GM23338 (cell line): ENCODE measurements around the gene MALRD1. TPM values are rescaled to one million over a fixed set of nuclear protein-coding genes. Genes with fewer than 3 reads are reported as not detected.

ENCODE experiments used
- ATAC-seq: fragments of 200-7000 bp; cut with Tn5 transposase; 3 replicates; pipeline ENCODE4 v1.9.1; 2020
- DNase-seq: peaks from one replicate; pipeline ENCODE4 v3.0.0-alpha.2; 2015; ENCODE audit warnings: low spot score
- H2AFZ ChIP-seq: fragments of 200-600 bp; sonication (generic); 2 replicates; pipeline ENCODE4 v1.8.0; 2016; ENCODE audit warnings: antibody characterized with exemption, mild to moderate bottlenecking, moderate library complexity
- H3F3A ChIP-seq: fragments of 200-600 bp; sonication (generic); replicated peaks from 2 replicates; pipeline ENCODE4 v1.8.0; 2017; ENCODE audit warnings: antibody characterized with exemption, mixed run types, low read depth
- H3K27ac ChIP-seq: fragments of 200-600 bp; sonication (generic); 2 replicates; pipeline ENCODE4 v1.6.1; 2016; ENCODE audit warnings: low read depth
- H3K27me3 ChIP-seq: fragments of 200-600 bp; sonication (generic); 2 replicates; pipeline ENCODE4 v1.8.0; 2016; ENCODE audit warnings: mild to moderate bottlenecking, mixed run types, moderate library complexity; ENCODE audit not compliant: insufficient read depth
- H3K36me3 ChIP-seq: fragments of 200-600 bp; sonication (generic); 2 replicates; pipeline ENCODE4 v1.8.0; 2016; ENCODE audit warnings: mild to moderate bottlenecking; ENCODE audit not compliant: insufficient read depth
- H3K4me1 ChIP-seq: fragments of 200-600 bp; sonication (generic); 2 replicates; pipeline ENCODE4 v1.8.0; 2016; ENCODE audit warnings: mild to moderate bottlenecking, moderate library complexity; ENCODE audit not compliant: insufficient read depth
- H3K4me2 ChIP-seq: fragments of 200-600 bp; sonication (generic); 2 replicates; pipeline ENCODE4 v1.7.1; 2017; ENCODE audit warnings: mixed run types
- H3K4me3 ChIP-seq: fragments of 200-600 bp; sonication (generic); 2 replicates; pipeline ENCODE4 v1.6.1; 2016; ENCODE audit warnings: mixed run types
- H3K79me2 ChIP-seq: fragments of 200-600 bp; sonication (generic); replicated peaks from 2 replicates; pipeline ENCODE4 v1.8.0; 2017; ENCODE audit warnings: mild to moderate bottlenecking; ENCODE audit not compliant: insufficient read depth
- H3K9me2 ChIP-seq: fragments of 200-600 bp; sonication (generic); 2 replicates; pipeline ENCODE4 v1.8.0; 2017; ENCODE audit not compliant: insufficient read depth
- H4K20me1 ChIP-seq: fragments of 200-600 bp; sonication (generic); replicated peaks from 2 replicates; pipeline ENCODE4 v1.8.0; 2017; ENCODE audit warnings: mild to moderate bottlenecking; ENCODE audit not compliant: insufficient read depth
- H3K27ac Mint-ChIP-seq: 2 replicates; pipeline ENCODE4 v1.8.0; 2020; ENCODE audit warnings: inconsistent platforms, mild to moderate bottlenecking, moderate library complexity, mixed read lengths
- H3K27me3 Mint-ChIP-seq: 3 replicates; pipeline ENCODE4 v1.8.0; 2022; ENCODE audit warnings: low read depth, mild to moderate bottlenecking, moderate library complexity, mixed read lengths, inconsistent platforms; ENCODE audit not compliant: insufficient read depth, poor library complexity
- H3K36me3 Mint-ChIP-seq: 3 replicates; pipeline ENCODE4 v1.8.0; 2021; ENCODE audit warnings: low read depth, mild to moderate bottlenecking, inconsistent platforms, moderate library complexity, mixed read lengths
- H3K4me1 Mint-ChIP-seq: 3 replicates; pipeline ENCODE4 v1.8.0; 2020; ENCODE audit warnings: mild to moderate bottlenecking, inconsistent platforms, mixed read lengths
- H3K4me3 Mint-ChIP-seq: 3 replicates; pipeline ENCODE4 v1.8.0; 2021; ENCODE audit warnings: moderate library complexity, mild to moderate bottlenecking, inconsistent platforms, mixed read lengths
- H3K9me3 Mint-ChIP-seq: 3 replicates; pipeline ENCODE4 v1.8.0; 2020; ENCODE audit warnings: moderate library complexity, mild to moderate bottlenecking, inconsistent platforms, mixed read lengths
- CREB1 ChIP-seq: fragments of 250-450 bp; sonication (Bioruptor Pico); IDR thresholded peaks from 2 replicates; pipeline ENCODE4 v1.5.0; 2020; ENCODE audit warnings: low read depth, mild to moderate bottlenecking, moderate library complexity
- EZH2 ChIP-seq: fragments of 200-600 bp; sonication (generic); IDR thresholded peaks from one replicate; pipeline ENCODE4 v1.8.0; 2017; ENCODE audit warnings: antibody characterized with exemption, mild to moderate bottlenecking, low read depth; ENCODE audit not compliant: unreplicated experiment
- EZH2phosphoT487 ChIP-seq: fragments of 200-600 bp; sonication (generic); IDR thresholded peaks from one replicate; pipeline ENCODE4 v1.8.1; 2018; ENCODE audit warnings: antibody characterized with exemption; ENCODE audit not compliant: unreplicated experiment
- JUNB ChIP-seq: IDR thresholded peaks from one replicate; pipeline ENCODE4 v1.6.1; 2016; ENCODE audit warnings: antibody characterized with exemption; ENCODE audit not compliant: unreplicated experiment
- NANOG ChIP-seq: IDR thresholded peaks from 2 replicates; pipeline ENCODE4 v1.6.1; 2016; ENCODE audit warnings: antibody characterized with exemption, borderline replicate concordance
- POLR2AphosphoS5 ChIP-seq: IDR thresholded peaks from 2 replicates; pipeline ENCODE4 v1.6.1; 2016; ENCODE audit warnings: antibody characterized with exemption, low read depth
- STAT1 ChIP-seq: IDR thresholded peaks from one replicate; pipeline ENCODE4 v1.6.1; 2016; ENCODE audit warnings: antibody characterized with exemption; ENCODE audit not compliant: unreplicated experiment
- ZNF114 ChIP-seq: fragments of 250-450 bp; sonication (Bioruptor Pico); IDR thresholded peaks from 2 replicates; pipeline ENCODE4 v1.5.0; 2020; ENCODE audit warnings: mild to moderate bottlenecking, moderate library complexity
- ZNF331 ChIP-seq: fragments of 250-450 bp; sonication (Bioruptor Pico); IDR thresholded peaks from 2 replicates; pipeline ENCODE4 v1.5.0; 2020; ENCODE audit warnings: low read depth, mild to moderate bottlenecking, moderate library complexity
- polyA plus RNA-seq: library from polyadenylated mRNA; unstranded; fragments of >200 nt; fragmentation: Nextera tagmentation; extraction: Ambion mirVana; gene quantifications from 2 replicates; pipeline ENCODE4 v1.2.1, GENCODE V29; 2016
- total RNA-seq: library from RNA; depleted of rRNA; stranded (reverse); fragments of >200 nt; shearing (Covaris generic); gene quantifications from 2 replicates; pipeline ENCODE4 v1.2.3, GENCODE V29; 2014
- TF ChIP-seq, protein P1 (sequence below): fragments of 250-450 bp; sonication (Bioruptor Pico); IDR thresholded peaks from 2 replicates; pipeline ENCODE4 v1.5.0; 2020; ENCODE audit warnings: mild to moderate bottlenecking, moderate library complexity
- TF ChIP-seq, protein P2 (sequence below): IDR thresholded peaks from 2 replicates; pipeline ENCODE4 v1.6.1; 2016; ENCODE audit warnings: antibody characterized with exemption
- TF ChIP-seq, protein P3 (sequence below), 2 experiments: fragments of 200-600 bp in 1 of 2; sonication (generic) in 1 of 2; conservative IDR thresholded peaks; 2 replicates each; pipeline versions ENCODE4 v1.5.1 to v1.6.1; 2016 to 2017; ENCODE audit warnings: antibody characterized with exemption in 2 of 2, low read depth in 2 of 2, mild to moderate bottlenecking in 2 of 2, moderate library complexity in 1 of 2
- TF ChIP-seq, protein P4 (sequence below): IDR thresholded peaks from one replicate; pipeline ENCODE4 v1.6.1; 2018; ENCODE audit warnings: antibody characterized with exemption; ENCODE audit not compliant: unreplicated experiment

The MALRD1 gene
- total and polyA plus RNA-seq, 2 experiments from 2014 or later, result 0.42 to 1.9 TPM

DNA sequence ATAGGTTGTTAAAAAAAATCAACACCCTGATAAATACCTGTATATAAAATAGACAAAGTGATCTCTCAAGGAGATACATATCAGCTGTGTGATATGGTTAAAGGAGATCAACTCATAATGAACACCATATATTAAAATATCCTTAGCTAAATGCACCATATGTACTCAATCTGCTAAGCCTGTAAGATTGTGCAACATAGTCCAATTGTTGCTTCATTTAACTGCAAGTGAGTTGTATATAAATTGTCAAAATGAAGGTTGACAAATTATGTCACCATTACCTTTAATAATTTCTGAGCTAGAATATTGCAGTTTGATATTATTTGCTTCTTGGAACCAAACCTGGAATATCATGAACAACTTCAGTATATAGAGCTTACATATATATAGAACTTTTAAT lies 283.7 kb downstream of the MALRD1 start:
- no peak overlapping the region for H3K27ac ChIP-seq
- H3K36me3 ChIP-seq, result no peaks in the 10 kb centered on the region
- no peaks in the 10 kb centered on the region for H3K9me2 ChIP-seq
- H2AFZ ChIP-seq, result no peak overlapping the region
- TF ChIP-seq JUNB, result no peak
- TF ChIP-seq ZNF114 (CRISPR knock-in tag), result no peak
- TF ChIP-seq, protein P1, sequence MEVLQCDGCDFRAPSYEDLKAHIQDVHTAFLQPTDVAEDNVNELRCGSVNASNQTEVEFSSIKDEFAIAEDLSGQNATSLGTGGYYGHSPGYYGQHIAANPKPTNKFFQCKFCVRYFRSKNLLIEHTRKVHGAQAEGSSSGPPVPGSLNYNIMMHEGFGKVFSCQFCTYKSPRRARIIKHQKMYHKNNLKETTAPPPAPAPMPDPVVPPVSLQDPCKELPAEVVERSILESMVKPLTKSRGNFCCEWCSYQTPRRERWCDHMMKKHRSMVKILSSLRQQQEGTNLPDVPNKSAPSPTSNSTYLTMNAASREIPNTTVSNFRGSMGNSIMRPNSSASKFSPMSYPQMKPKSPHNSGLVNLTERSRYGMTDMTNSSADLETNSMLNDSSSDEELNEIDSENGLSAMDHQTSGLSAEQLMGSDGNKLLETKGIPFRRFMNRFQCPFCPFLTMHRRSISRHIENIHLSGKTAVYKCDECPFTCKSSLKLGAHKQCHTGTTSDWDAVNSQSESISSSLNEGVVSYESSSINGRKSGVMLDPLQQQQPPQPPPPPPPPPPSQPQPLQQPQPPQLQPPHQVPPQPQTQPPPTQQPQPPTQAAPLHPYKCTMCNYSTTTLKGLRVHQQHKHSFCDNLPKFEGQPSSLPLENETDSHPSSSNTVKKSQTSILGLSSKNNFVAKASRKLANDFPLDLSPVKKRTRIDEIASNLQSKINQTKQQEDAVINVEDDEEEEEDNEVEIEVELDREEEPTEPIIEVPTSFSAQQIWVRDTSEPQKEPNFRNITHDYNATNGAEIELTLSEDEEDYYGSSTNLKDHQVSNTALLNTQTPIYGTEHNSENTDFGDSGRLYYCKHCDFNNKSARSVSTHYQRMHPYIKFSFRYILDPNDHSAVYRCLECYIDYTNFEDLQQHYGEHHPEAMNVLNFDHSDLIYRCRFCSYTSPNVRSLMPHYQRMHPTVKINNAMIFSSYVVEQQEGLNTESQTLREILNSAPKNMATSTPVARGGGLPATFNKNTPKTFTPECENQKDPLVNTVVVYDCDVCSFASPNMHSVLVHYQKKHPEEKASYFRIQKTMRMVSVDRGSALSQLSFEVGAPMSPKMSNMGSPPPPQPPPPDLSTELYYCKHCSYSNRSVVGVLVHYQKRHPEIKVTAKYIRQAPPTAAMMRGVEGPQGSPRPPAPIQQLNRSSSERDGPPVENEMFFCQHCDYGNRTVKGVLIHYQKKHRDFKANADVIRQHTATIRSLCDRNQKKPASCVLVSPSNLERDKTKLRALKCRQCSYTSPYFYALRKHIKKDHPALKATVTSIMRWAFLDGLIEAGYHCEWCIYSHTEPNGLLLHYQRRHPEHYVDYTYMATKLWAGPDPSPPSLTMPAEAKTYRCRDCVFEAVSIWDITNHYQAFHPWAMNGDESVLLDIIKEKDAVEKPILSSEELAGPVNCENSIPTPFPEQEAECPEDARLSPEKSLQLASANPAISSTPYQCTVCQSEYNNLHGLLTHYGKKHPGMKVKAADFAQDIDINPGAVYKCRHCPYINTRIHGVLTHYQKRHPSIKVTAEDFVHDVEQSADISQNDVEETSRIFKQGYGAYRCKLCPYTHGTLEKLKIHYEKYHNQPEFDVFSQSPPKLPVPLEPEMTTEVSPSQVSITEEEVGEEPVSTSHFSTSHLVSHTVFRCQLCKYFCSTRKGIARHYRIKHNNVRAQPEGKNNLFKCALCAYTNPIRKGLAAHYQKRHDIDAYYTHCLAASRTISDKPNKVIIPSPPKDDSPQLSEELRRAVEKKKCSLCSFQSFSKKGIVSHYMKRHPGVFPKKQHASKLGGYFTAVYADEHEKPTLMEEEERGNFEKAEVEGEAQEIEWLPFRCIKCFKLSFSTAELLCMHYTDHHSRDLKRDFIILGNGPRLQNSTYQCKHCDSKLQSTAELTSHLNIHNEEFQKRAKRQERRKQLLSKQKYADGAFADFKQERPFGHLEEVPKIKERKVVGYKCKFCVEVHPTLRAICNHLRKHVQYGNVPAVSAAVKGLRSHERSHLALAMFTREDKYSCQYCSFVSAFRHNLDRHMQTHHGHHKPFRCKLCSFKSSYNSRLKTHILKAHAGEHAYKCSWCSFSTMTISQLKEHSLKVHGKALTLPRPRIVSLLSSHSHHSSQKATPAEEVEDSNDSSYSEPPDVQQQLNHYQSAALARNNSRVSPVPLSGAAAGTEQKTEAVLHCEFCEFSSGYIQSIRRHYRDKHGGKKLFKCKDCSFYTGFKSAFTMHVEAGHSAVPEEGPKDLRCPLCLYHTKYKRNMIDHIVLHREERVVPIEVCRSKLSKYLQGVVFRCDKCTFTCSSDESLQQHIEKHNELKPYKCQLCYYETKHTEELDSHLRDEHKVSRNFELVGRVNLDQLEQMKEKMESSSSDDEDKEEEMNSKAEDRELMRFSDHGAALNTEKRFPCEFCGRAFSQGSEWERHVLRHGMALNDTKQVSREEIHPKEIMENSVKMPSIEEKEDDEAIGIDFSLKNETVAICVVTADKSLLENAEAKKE, result no peak
- no peak for TF ChIP-seq EZH2phosphoT487
- TF ChIP-seq EZH2, result no peak
- no peak for TF ChIP-seq NANOG
- TF ChIP-seq POLR2AphosphoS5, result no peak
- no peak for TF ChIP-seq CREB1 (CRISPR knock-in tag)
- TF ChIP-seq, protein P2, sequence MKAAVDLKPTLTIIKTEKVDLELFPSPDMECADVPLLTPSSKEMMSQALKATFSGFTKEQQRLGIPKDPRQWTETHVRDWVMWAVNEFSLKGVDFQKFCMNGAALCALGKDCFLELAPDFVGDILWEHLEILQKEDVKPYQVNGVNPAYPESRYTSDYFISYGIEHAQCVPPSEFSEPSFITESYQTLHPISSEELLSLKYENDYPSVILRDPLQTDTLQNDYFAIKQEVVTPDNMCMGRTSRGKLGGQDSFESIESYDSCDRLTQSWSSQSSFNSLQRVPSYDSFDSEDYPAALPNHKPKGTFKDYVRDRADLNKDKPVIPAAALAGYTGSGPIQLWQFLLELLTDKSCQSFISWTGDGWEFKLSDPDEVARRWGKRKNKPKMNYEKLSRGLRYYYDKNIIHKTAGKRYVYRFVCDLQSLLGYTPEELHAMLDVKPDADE, result no peak
- TF ChIP-seq ZNF331, result no peak
- TF ChIP-seq, protein P3, sequence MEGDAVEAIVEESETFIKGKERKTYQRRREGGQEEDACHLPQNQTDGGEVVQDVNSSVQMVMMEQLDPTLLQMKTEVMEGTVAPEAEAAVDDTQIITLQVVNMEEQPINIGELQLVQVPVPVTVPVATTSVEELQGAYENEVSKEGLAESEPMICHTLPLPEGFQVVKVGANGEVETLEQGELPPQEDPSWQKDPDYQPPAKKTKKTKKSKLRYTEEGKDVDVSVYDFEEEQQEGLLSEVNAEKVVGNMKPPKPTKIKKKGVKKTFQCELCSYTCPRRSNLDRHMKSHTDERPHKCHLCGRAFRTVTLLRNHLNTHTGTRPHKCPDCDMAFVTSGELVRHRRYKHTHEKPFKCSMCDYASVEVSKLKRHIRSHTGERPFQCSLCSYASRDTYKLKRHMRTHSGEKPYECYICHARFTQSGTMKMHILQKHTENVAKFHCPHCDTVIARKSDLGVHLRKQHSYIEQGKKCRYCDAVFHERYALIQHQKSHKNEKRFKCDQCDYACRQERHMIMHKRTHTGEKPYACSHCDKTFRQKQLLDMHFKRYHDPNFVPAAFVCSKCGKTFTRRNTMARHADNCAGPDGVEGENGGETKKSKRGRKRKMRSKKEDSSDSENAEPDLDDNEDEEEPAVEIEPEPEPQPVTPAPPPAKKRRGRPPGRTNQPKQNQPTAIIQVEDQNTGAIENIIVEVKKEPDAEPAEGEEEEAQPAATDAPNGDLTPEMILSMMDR (conservative IDR thresholded peaks at IDR 0.05; ENCODE audit: low read depth in 2 of 2), result no peak
- no peak for TF ChIP-seq STAT1
- TF ChIP-seq, protein P4, sequence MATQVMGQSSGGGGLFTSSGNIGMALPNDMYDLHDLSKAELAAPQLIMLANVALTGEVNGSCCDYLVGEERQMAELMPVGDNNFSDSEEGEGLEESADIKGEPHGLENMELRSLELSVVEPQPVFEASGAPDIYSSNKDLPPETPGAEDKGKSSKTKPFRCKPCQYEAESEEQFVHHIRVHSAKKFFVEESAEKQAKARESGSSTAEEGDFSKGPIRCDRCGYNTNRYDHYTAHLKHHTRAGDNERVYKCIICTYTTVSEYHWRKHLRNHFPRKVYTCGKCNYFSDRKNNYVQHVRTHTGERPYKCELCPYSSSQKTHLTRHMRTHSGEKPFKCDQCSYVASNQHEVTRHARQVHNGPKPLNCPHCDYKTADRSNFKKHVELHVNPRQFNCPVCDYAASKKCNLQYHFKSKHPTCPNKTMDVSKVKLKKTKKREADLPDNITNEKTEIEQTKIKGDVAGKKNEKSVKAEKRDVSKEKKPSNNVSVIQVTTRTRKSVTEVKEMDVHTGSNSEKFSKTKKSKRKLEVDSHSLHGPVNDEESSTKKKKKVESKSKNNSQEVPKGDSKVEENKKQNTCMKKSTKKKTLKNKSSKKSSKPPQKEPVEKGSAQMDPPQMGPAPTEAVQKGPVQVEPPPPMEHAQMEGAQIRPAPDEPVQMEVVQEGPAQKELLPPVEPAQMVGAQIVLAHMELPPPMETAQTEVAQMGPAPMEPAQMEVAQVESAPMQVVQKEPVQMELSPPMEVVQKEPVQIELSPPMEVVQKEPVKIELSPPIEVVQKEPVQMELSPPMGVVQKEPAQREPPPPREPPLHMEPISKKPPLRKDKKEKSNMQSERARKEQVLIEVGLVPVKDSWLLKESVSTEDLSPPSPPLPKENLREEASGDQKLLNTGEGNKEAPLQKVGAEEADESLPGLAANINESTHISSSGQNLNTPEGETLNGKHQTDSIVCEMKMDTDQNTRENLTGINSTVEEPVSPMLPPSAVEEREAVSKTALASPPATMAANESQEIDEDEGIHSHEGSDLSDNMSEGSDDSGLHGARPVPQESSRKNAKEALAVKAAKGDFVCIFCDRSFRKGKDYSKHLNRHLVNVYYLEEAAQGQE, result no peak
- H3K79me2 ChIP-seq, result no peaks in the 10 kb centered on the region
- ATAC-seq (no peak), DNase-seq (no peak)
- no peaks in the 10 kb centered on the region for H3K4me1 ChIP-seq
- no peak overlapping the region for H3K4me2 ChIP-seq
- H4K20me1 ChIP-seq, result no peaks in the 10 kb centered on the region
- H3K4me3 ChIP-seq, result no peak overlapping the region
- Mint-ChIP-seq H3K4me3 (no peak overlapping the region), H3K27ac (no peak overlapping the region), H3K9me3 (no peaks in the 10 kb centered on the region), H3K4me1 (no peaks in the 10 kb centered on the region), H3K36me3 (no peaks in the 10 kb centered on the region), H3K27me3 (no peaks in the 10 kb centered on the region)
- H3F3A ChIP-seq, result no peaks in the 10 kb centered on the region
- H3K27me3 ChIP-seq, result no peaks in the 10 kb centered on the region
